Stimulated activated CD4-positive, alpha-beta T cell treated with anti-CD3 and anti-CD28 coated beads, Interleukin-4, amount 100 ng/mL, for 48 hours (primary cell): ENCODE data around the gene TAF11L9.
"Not testable (repeated sequence)": the region's sequence is repeated elsewhere in the genome, so short reads cannot be mapped to it uniquely, and the experiment has no call there.

Experiments
- DNase-seq, 2 donors: peaks; one replicate each; pipeline ENCODE4 v3.0.0-alpha.2; 2020; ENCODE audit warnings: low read depth in 2 of 2

The TAF11L9 gene

GRCh38 chr5:17594255-17594654, at the start of gene TAF11L9:
TSS of gene TAF11L9 (minus strand) at chr5:17594394.
- DNase-seq = not testable (repeated sequence)

- DNase-seq = no peak
Observed at GRCh38 chr5:17634160-17634559, 40.0 kb upstream of the TAF11L9 start, which contains the start of gene TAF11L14. TSS of gene TAF11L14 (plus strand) at chr5:17634460.

GRCh38 chr5:17631788-17632187, 37.6 kb upstream of the TAF11L9 start, which contains the start of gene TAF11L13:
TSS of gene TAF11L13 (plus strand) at chr5:17632088.
- DNase-seq = not testable (repeated sequence)

DNA sequence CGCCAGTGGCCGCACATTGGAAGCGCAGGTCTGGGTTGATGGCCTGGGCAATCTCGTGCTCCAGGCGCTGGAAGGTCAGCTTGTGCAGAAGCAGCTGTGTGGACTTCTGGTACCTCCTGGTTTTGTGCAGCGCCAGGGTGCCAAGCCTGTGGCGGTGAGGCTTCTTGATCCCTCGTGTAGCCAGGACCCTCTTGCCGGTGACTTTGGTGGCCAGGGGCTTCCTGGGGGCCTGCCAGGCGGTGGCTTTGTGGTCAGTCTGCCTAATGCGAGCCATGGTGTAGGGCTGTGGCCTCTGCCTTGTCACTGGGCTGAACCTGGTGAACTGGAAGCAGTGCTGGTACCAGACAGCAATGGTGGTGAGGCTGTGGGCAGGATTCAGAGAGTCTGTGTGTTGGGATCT, 31.5 kb upstream of the TAF11L9 start:
- no peak for DNase-seq

DNA sequence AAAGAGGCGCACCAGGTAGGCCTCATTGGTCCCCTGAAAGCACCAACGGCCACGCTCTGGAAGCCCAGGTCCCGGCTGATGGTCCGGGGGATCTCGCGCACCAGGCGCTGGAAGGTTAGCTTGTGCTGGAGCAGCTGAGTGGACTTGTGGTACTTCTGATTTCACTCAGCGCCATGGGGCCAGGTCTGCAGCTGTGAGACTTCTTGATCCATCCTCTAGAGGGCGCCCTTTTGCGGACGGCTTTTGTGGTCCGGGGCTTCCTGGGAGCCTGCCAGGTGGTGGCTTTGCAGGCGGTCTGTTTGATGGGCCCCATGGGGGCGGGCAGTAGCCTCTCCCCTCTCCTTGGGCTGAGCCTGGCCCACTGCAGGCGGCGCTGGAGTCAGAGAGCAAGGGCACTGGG, 26.4 kb upstream of the TAF11L9 start:
- DNase-seq = no peak

- DNase-seq = no peak
Observed at GRCh38 chr5:17619354-17619753, 25.2 kb upstream of the TAF11L9 start.

DNA sequence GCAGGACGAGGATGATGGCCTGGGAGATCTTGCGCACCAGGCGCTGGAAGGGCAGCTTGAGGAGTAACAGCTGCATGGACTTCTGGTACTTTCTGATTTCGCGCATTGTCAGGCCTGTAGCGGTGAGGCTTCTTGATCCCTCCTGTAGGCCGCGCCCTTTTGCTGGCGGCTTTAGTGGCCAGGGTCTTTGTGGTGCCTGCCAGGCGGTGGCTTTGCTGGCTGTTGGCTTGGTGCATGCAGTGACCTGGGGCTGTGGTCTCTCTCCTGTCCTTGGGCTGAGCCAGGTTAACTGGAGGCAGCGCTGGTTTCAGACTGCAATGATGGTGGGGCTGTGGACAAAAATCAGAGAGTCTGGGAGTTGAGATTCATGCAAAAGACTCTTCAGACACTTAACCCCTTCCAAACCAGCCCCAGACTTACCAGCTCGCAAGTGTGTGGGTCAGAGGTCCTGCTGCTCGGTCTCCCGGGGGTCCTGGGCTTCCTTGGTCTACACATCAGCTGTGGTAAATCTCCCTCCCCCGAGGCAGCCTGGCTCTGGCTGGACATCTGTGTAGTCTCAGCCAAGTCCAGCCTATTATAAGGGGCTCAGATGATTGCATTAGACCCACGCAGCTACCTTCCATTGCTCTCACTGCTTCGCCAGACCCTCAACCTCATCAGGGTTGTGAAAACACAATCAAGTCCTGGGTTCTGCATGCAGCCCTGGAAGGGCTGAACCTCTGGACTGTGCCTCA, 20.8 kb upstream of the TAF11L9 start:
- no peak for DNase-seq

DNA sequence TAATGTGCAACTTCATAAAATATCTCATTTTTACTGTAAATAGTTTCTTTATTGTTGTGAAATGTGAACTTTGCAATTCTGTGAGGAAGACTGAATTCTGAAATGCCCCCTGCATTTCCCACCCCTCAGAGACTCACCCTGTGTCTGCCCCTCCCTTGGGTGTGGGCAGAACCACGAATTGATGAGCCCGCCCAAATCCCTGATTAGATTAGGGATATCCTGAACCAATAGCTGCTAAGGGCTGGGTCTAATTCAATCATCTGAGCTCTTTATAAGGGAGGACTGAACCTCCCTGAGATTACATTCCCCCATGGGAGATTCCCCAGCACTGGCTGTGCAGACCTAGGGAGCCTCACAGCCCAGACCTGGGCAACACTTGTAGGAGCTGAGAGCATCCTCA, 15.9 kb upstream of the TAF11L9 start, which contains the start of gene TAF11L12:
TAF11L12 (plus strand) TSS at position 301 of the 400 bp plus-strand sequence.
- not testable (repeated sequence) for DNase-seq

DNA sequence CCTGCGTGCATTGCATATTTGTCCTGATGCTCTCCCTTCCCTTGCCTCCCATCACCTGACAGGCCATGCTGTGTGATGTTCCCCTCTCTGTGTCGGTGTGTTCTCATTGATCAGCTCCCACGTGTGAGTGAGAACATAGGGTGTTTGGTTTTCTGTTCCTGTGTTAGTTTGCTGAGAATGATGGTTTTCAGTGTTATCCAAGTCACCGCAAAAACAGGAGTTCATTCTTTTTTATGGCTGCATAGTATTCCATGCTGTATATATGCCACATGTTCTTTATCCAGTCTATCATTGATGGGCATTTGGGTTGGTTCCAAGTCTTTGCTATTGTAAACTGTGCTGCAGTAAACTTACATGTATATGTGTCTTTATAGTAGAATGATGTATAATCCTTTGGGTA, 13.3 kb upstream of the TAF11L9 start:
- not testable (repeated sequence) for DNase-seq

DNA sequence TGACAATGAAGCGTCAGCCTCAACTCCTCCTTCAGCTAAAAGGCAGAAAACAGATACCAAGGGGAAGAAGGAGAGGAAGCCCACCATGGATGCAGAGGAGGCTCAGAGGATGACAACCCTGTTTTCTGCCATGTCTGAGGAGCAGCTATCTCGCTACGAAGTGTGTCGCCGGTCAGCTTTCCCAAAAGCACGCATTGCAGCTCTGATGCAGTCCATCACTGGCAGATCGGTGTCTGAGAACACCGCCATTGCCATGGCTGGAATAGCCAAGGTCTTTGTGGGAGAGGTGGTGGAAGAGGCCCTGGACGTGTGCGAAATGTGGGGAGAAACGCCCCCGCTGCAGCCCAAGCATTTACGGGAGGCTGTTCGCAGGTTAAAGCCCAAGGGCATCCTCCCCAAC, 10.8 kb upstream of the TAF11L9 start:
- DNase-seq = no peak

DNA sequence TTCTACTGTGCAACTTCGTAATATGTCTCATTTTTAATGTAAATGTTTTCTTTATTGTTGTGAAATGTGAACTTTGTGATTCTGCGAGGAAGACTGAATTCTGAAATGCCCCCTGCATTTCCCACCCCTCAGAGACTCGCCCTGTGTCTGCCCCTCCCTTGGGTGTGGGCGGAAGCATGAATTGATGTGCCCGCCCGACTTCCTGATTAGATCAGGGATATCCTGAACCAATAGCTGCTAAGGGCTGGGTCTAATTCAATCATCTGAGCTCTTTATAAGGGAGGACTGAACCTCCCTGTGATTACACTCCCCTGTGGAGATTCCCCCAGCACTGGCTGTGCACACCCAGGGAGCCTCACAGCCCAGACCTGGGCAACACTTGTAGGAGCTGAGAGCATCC, 9.7 kb upstream of the TAF11L9 start, which contains the start of gene TAF11L11:
TAF11L11 (plus strand) TSS at position 304 of the 400 bp plus-strand sequence.
- DNase-seq = not testable (repeated sequence)

GRCh38 chr5:17597728-17598127, 3.5 kb upstream of the TAF11L9 start, which contains the start of gene TAF11L10:
TSS of gene TAF11L10 (minus strand) at chr5:17597828.
- not testable (repeated sequence) for DNase-seq

DNA sequence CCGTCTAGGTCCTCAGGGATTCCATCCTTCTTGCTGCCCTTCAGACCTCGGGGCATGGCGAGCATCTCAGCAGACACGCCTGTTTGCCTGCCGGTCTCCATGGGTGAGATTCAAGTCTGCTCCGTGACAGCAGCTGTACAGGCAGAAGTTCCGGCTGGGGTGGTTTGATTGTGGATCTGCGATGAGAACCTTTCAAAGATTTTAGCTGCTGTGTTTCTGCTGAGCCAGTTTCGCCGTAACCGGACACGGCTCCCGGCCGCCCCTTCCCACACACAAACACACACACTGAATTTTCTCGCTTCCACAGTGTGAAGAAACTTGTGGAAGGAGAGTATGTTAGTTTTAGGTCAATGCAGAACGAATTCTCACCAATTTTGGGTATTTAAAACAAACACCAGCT, 3.3 kb downstream of the TAF11L9 start, which contains the start of gene TAF11L8:
TAF11L8 (minus strand) TSS at position 101 of the 400 bp plus-strand sequence.
- DNase-seq = not testable (repeated sequence)

- DNase-seq = not testable (repeated sequence)
Observed at GRCh38 chr5:17585658-17586057, 8.5 kb downstream of the TAF11L9 start, which contains the start of gene TAF11L7. TSS of gene TAF11L7 (minus strand) at chr5:17585758.
